ENCODE results near the gene ITGAD. TPM values are rescaled to one million over a fixed set of nuclear protein-coding genes. Genes with fewer than 3 reads are reported as not detected.

Gene ITGAD
- total RNA-seq, 1 experiment from 2014 or later = not detected

DNA sequence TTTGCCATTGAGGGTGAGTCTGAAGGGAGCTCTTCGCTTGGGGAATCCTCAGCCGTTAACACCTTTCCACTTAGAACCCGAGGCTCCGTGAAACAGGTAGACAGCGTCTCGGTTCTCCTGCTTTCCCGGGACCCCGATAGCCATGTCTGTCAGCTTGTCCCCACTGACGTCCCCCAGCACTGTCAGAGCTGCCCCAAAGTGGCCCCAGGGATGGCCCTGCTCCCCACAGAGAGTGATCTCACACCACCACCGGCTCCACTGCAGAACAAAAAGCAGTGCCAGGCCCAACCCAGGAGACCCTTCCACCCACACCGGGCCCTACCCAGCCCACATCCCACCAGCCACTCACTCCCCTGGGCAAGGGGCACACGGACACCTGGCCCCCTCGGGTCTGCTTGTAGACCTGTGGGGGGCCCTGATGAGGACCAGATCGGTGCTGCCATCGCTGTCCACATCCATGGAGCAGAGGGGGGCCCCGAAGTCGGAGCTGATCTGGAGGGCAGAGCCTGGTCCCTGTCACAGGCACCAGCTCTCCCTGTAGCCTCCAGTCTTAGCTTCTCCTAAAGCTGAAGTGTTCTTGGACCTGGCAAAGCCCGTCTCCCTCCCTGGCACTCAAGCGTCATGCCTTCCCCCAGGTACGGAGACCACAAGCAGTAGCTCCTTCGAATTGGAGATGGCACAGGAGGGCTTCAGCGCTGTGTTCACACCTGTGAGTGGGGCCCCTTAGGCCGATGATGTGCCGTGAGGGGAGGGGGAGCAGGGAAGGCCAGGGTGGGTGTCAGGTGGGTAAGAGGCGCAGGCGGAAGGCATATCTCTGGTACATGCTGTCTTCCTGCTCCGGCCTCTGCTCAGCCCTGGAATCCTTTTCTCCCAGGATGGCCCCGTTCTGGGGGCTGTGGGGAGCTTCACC is 31.7 kb upstream of the ITGAD start:
- Histone ChIP-seq H2BK15ac (ENCODE audit: low read depth, low read length) (no peak overlapping the region), H3K27ac (ENCODE audit: insufficient read length, low read depth, low read length) (no peak overlapping the region), H3K79me2 (ENCODE audit: insufficient read depth, low read length) (no peaks in the 10 kb centered on the region), H2AK5ac (ENCODE audit: insufficient read length, low read length) (no peak overlapping the region), H4K5ac (ENCODE audit: insufficient read length, low read depth, low read length) (no peak overlapping the region), H3K23me2 (ENCODE audit: insufficient read length, low read depth, low read length, poor library complexity, severe bottlenecking) (no peaks in the 10 kb centered on the region), H3K79me1 (ENCODE audit: insufficient read depth, low read depth, low read length, poor library complexity, severe bottlenecking) (no peaks in the 10 kb centered on the region), H2BK20ac (ENCODE audit: low read depth, low read length, poor library complexity, severe bottlenecking) (no peak overlapping the region), H4K91ac (ENCODE audit: insufficient read length, low read depth, low read length) (no peak overlapping the region), H3K9me3 (ENCODE audit: control insufficient read depth, low read depth, low read length) (no peaks in the 10 kb centered on the region), H3K4ac (ENCODE audit: low read depth, low read length) (no peak overlapping the region), H2BK5ac (ENCODE audit: insufficient read length, low read length) (no peak overlapping the region), H3K4me2 (ENCODE audit: insufficient read depth, insufficient read length, low read length) (no peak overlapping the region), H3T11ph (ENCODE audit: low read length) (no peak overlapping the region), H2AFZ (ENCODE audit: low read length) (no peak overlapping the region), H3K4me1 (ENCODE audit: insufficient read depth, low read length) (no peaks in the 10 kb centered on the region), H4K8ac (replicated peaks; ENCODE audit: insufficient read length, low read depth, low read length) (no peak overlapping the region), H3K18ac (ENCODE audit: insufficient read length, low read depth, low read length) (no peak overlapping the region), H3K27me3 (ENCODE audit: insufficient read depth, low read length) (no peaks in the 10 kb centered on the region), H4K20me1 (ENCODE audit: control insufficient read depth, insufficient read depth, insufficient read length) (no peaks in the 10 kb centered on the region), H3K56ac (ENCODE audit: insufficient read length, low read depth, low read length) (no peak overlapping the region), H3K14ac (ENCODE audit: insufficient read depth, low read length) (no peak overlapping the region; the same call in 1 of the 2 replicates), H3K23ac (ENCODE audit: insufficient read length, low read depth, low read length) (no peak overlapping the region), H2BK120ac (ENCODE audit: low read depth, low read length, poor library complexity, severe bottlenecking) (no peak overlapping the region), H3K9ac (ENCODE audit: extremely low read depth, insufficient read length, low read length) (no peak overlapping the region), H2BK12ac (ENCODE audit: insufficient read length, low read depth, low read length) (no peak overlapping the region)
- no CpG with 5 or more reads among the region's 28 CpGs for WGBS (ENCODE audit: extremely low coverage, insufficient read length, low lambda C conversion rate)
- no peak overlapping the region for H3K4me3 Mint-ChIP-seq
- H3K36me3 Mint-ChIP-seq (ENCODE audit: insufficient read depth in 1 of 3, low read depth in 3 of 3) = no peaks in the 10 kb centered on the region
- H3K9me3 Mint-ChIP-seq = no peaks in the 10 kb centered on the region
- TF ChIP-seq, protein P1, sequence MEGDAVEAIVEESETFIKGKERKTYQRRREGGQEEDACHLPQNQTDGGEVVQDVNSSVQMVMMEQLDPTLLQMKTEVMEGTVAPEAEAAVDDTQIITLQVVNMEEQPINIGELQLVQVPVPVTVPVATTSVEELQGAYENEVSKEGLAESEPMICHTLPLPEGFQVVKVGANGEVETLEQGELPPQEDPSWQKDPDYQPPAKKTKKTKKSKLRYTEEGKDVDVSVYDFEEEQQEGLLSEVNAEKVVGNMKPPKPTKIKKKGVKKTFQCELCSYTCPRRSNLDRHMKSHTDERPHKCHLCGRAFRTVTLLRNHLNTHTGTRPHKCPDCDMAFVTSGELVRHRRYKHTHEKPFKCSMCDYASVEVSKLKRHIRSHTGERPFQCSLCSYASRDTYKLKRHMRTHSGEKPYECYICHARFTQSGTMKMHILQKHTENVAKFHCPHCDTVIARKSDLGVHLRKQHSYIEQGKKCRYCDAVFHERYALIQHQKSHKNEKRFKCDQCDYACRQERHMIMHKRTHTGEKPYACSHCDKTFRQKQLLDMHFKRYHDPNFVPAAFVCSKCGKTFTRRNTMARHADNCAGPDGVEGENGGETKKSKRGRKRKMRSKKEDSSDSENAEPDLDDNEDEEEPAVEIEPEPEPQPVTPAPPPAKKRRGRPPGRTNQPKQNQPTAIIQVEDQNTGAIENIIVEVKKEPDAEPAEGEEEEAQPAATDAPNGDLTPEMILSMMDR (conservative IDR thresholded peaks at IDR 0.05) = no peak
- no peak for DNase-seq
- H3K27ac Mint-ChIP-seq = no peak overlapping the region; a peak in 1 of 7 replicates
- peaks cover 2% of the 10 kb centered on the region; the same call in 1 of the 2 replicates for H3K27me3 Mint-ChIP-seq (ENCODE audit: low read depth)
- H3K4me1 Mint-ChIP-seq = peaks cover 0 to 3% of the 10 kb centered on the region in 2 experiments; a peak in 2 of 4 replicates

Data from H9 (cell line).